IMR-90 (cell line): ENCODE results near the gene MYL2. TPM values are rescaled to one million over a fixed set of nuclear protein-coding genes. Genes with fewer than 3 reads are reported as not detected.

Experiments used
- ATAC-seq: fragments of 200-7000 bp; cut with Tn5 transposase; 2 replicates; pipeline ENCODE4 v1.9.1; 2020; ENCODE audit warnings: low read depth, mild to moderate bottlenecking, moderate library complexity
- BruUV-seq: library from RNA; stranded (reverse); fragments of 400-500 nt; replicated peaks from 2 replicates; lab custom pipeline; 2021; lab: Mats Ljungman, UMichigan
- CTCF ChIA-PET: fragments of 300-600 bp; formaldehyde crosslinking; extraction: SDS; loops from one replicate; lab custom pipeline; 2021; ENCODE audit warnings: antibody characterized with exemption; lab: Yijun Ruan, JAX
- POLR2A ChIA-PET: fragments of 300-600 bp; sonication (Branson Sonifier 250); formaldehyde crosslinking; loops from one replicate; lab custom pipeline; 2022; ENCODE audit warnings: antibody characterized with exemption; ENCODE audit not compliant: unreplicated experiment; lab: Charles Lee
- DNase-seq: peaks from one replicate; pipeline ENCODE4 v3.0.0; 2013
- H2AFZ ChIP-seq: replicated peaks from 2 replicates; pipeline ENCODE3; 2013; ENCODE audit warnings: low read length, mild to moderate bottlenecking; ENCODE audit not compliant: poor library complexity
- H2AK5ac ChIP-seq: 2 replicates; pipeline ENCODE4 v1.6.1; 2013; ENCODE audit warnings: low read depth, low read length, inconsistent platforms
- H2AK9ac ChIP-seq: replicated peaks from 2 replicates; pipeline ENCODE3; 2013; ENCODE audit warnings: mild to moderate bottlenecking, low read depth, low read length, moderate library complexity; ENCODE audit not compliant: poor library complexity
- H2BK120ac ChIP-seq: 2 replicates; pipeline ENCODE4 v1.6.1; 2013; ENCODE audit warnings: low read depth, low read length, inconsistent platforms
- H2BK15ac ChIP-seq: 3 replicates; pipeline ENCODE4 v1.6.1; 2013; ENCODE audit warnings: low read depth, low read length, inconsistent platforms
- H2BK20ac ChIP-seq: 2 replicates; pipeline ENCODE4 v1.6.1; 2013; ENCODE audit warnings: low read depth, mild to moderate bottlenecking, inconsistent platforms, low read length, moderate library complexity
- H2BK5ac ChIP-seq: 2 replicates; pipeline ENCODE4 v1.6.1; 2013; ENCODE audit warnings: mild to moderate bottlenecking, low read depth, low read length, inconsistent platforms; ENCODE audit not compliant: poor library complexity, severe bottlenecking
- H3K14ac ChIP-seq: replicated peaks from 2 replicates; pipeline ENCODE4 v1.6.1; 2013; ENCODE audit warnings: low read depth, low read length, inconsistent platforms
- H3K18ac ChIP-seq: 2 replicates; pipeline ENCODE4 v1.6.1; 2013; ENCODE audit warnings: low read depth, low read length, control low read depth
- H3K23ac ChIP-seq: 2 replicates; pipeline ENCODE4 v1.6.1; 2013; ENCODE audit warnings: low read depth, low read length, inconsistent platforms
- H3K27ac ChIP-seq: 2 replicates; pipeline ENCODE4 v1.5.1; 2013; ENCODE audit warnings: mild to moderate bottlenecking, control low read depth, low read length; ENCODE audit not compliant: insufficient read depth
- H3K27me3 ChIP-seq: 2 replicates; pipeline ENCODE4 v1.6.1; 2013; ENCODE audit warnings: low read length; ENCODE audit not compliant: control insufficient read depth, insufficient read depth
- H3K36me3 ChIP-seq: 2 replicates; pipeline ENCODE4 v1.6.1; 2013; ENCODE audit warnings: low read length, mixed read lengths; ENCODE audit not compliant: control insufficient read depth, insufficient read depth
- H3K4ac ChIP-seq: 2 replicates; pipeline ENCODE4 v1.6.1; 2013; ENCODE audit warnings: low read depth, low read length, inconsistent platforms
- H3K4me1 ChIP-seq: 2 replicates; pipeline ENCODE4 v1.6.1; 2013; ENCODE audit warnings: low read length, mixed read lengths; ENCODE audit not compliant: control insufficient read depth, insufficient read depth
- H3K4me2 ChIP-seq: 2 replicates; pipeline ENCODE4 v1.6.1; 2013; ENCODE audit warnings: low read depth, mild to moderate bottlenecking, control low read depth, low read length, moderate library complexity
- H3K4me3 ChIP-seq: 2 replicates; pipeline ENCODE4 v1.5.1; 2013; ENCODE audit warnings: low read depth, mild to moderate bottlenecking, control low read depth, low read length, moderate library complexity; ENCODE audit not compliant: insufficient read depth
- H3K56ac ChIP-seq: 2 replicates; pipeline ENCODE4 v1.6.1; 2013; ENCODE audit warnings: low read length, inconsistent platforms; ENCODE audit not compliant: insufficient read depth; ENCODE audit errors: extremely low read depth
- H3K79me1 ChIP-seq, 2 experiments: 2 replicates each; pipeline ENCODE4 v1.6.1; 2013; ENCODE audit warnings: low read length in 2 of 2, inconsistent platforms in 1 of 2, low read depth in 1 of 2
- H3K9ac ChIP-seq: 2 replicates; pipeline ENCODE4 v1.6.1; 2013; ENCODE audit warnings: low read depth, low read length, control low read depth
- H3K9me1 ChIP-seq: 2 replicates; pipeline ENCODE4 v1.6.1; 2013; ENCODE audit warnings: low read length, inconsistent platforms; ENCODE audit not compliant: insufficient read depth
- H3K9me3 ChIP-seq: 2 replicates; pipeline ENCODE4 v1.6.1; 2013; ENCODE audit warnings: low read length; ENCODE audit not compliant: control insufficient read depth, insufficient read depth
- H4K20me1 ChIP-seq: 2 replicates; pipeline ENCODE4 v1.6.1; 2013; ENCODE audit warnings: low read length, inconsistent platforms; ENCODE audit not compliant: insufficient read depth
- H4K5ac ChIP-seq: 2 replicates; pipeline ENCODE4 v1.6.1; 2013; ENCODE audit warnings: mild to moderate bottlenecking, low read depth, low read length, control low read depth
- H4K8ac ChIP-seq, 2 experiments: 2 replicates each; pipeline ENCODE4 v1.6.1; 2013; ENCODE audit warnings: low read depth in 2 of 2, low read length in 2 of 2, control low read depth in 1 of 2, inconsistent platforms in 1 of 2
- H4K91ac ChIP-seq: 2 replicates; pipeline ENCODE4 v1.6.1; 2013; ENCODE audit warnings: low read depth, low read length, inconsistent platforms; ENCODE audit not compliant: insufficient read depth
- BHLHE40 ChIP-seq: fragments of 150-350 bp; IDR thresholded peaks from 2 replicates; pipeline ENCODE4 v1.6.1; 2016; ENCODE audit warnings: mild to moderate bottlenecking, low read depth, low read length
- CEBPB ChIP-seq: IDR thresholded peaks from 2 replicates; pipeline ENCODE4 v1.6.1; 2012; ENCODE audit warnings: low read depth, low read length, improper control_type of control experiment
- CHD1 ChIP-seq: IDR thresholded peaks from 2 replicates; pipeline ENCODE4 v1.6.1; 2012; ENCODE audit warnings: low read depth, low read length, improper control_type of control experiment
- FOS ChIP-seq: fragments of 150-350 bp; IDR thresholded peaks from 2 replicates; pipeline ENCODE4 v1.6.1; 2016; ENCODE audit warnings: low read depth, low read length
- MAFK ChIP-seq: IDR thresholded peaks from 2 replicates; pipeline ENCODE4 v1.6.1; 2012; ENCODE audit warnings: low read depth, low read length, improper control_type of control experiment
- MAZ ChIP-seq: IDR thresholded peaks from 2 replicates; pipeline ENCODE4 v1.6.1; 2012; ENCODE audit warnings: low read depth, mild to moderate bottlenecking, low read length, improper control_type of control experiment, moderate library complexity, borderline replicate concordance
- MXI1 ChIP-seq: IDR thresholded peaks from 2 replicates; pipeline ENCODE4 v1.6.1; 2012; ENCODE audit warnings: low read depth, mild to moderate bottlenecking, low read length, moderate library complexity, borderline replicate concordance
- NFE2L2 ChIP-seq: fragments of 150-350 bp; IDR thresholded peaks from 2 replicates; pipeline ENCODE4 v1.6.1; 2016; ENCODE audit warnings: low read depth, mild to moderate bottlenecking, low read length
- POLR2A ChIP-seq: IDR thresholded peaks from 2 replicates; pipeline ENCODE4 v1.6.1; 2012; ENCODE audit warnings: mild to moderate bottlenecking, low read depth, low read length
- RAD21 ChIP-seq: IDR thresholded peaks from 2 replicates; pipeline ENCODE4 v1.6.1; 2012; ENCODE audit warnings: low read length, improper control_type of control experiment
- RCOR1 ChIP-seq: IDR thresholded peaks from 2 replicates; pipeline ENCODE4 v1.6.1; 2012; ENCODE audit warnings: mild to moderate bottlenecking, low read length, improper control_type of control experiment; ENCODE audit not compliant: insufficient replicate concordance
- RFX5 ChIP-seq: IDR thresholded peaks from 2 replicates; pipeline ENCODE4 v1.8.0; 2012; ENCODE audit warnings: low read depth, mild to moderate bottlenecking, low read length, moderate library complexity
- SMC3 ChIP-seq: fragments of 150-350 bp; IDR thresholded peaks from 2 replicates; pipeline ENCODE4 v1.6.1; 2016; ENCODE audit warnings: low read depth, mild to moderate bottlenecking, antibody characterized with exemption, low read length, moderate library complexity
- WGBS, 2 experiments: methylation state at CpG; one replicate each; pipeline versions ENCODE4 v1.1.5 to v1.1.7; 2013; ENCODE audit warnings: missing lambda C conversion rate in 2 of 2; ENCODE audit not compliant: insufficient read length in 1 of 2; ENCODE audit errors: extremely low coverage in 2 of 2; 5-methylcytosine and 5-hydroxymethylcytosine counted together
- dilution Hi-C: fragments of 300-500 bp; cut with HindIII; formaldehyde crosslinking; loops from one replicate; pipeline ENCODE4 v1.14.3; 2018; ENCODE audit warnings: low sequenced_read_pairs; ENCODE audit not compliant: unreplicated experiment
- in situ Hi-C: fragments of 300-500 bp; cut with MboI; formaldehyde crosslinking; loops from 3 replicates; pipeline ENCODE4 v1.14.3; 2019; ENCODE audit warnings: low sequenced_read_pairs, inconsistent platforms, mixed read lengths
- intact Hi-C: fragments of 100-400 bp; cut with micrococcal nuclease; formaldehyde crosslinking; loops from 2 replicates; pipeline ENCODE4 v1.10.0; 2022
- polyA plus RNA-seq, 3 experiments: library from polyadenylated mRNA; depleted of rRNA; stranded (reverse); fragments of >200 nt; gene quantifications; 2 replicates each; pipeline ENCODE4 v1.2.3, GENCODE V29; 2012; ENCODE audit warnings: low replicate concordance in 1 of 3
- total RNA-seq: library from RNA; depleted of rRNA; stranded (reverse); fragments of >200 nt; gene quantifications from 2 replicates; pipeline ENCODE4 v1.2.3, GENCODE V29; 2012
- TF ChIP-seq, protein P1 (sequence below): conservative IDR thresholded peaks from 2 replicates; pipeline ENCODE4 v1.5.1; 2012; ENCODE audit warnings: mild to moderate bottlenecking, low read depth, low read length, improper control_type of control experiment
- TF ChIP-seq, protein P2 (sequence below): fragments of 150-350 bp; IDR thresholded peaks from 2 replicates; pipeline ENCODE4 v1.6.1; 2016; ENCODE audit warnings: low read depth, mild to moderate bottlenecking, low read length, moderate library complexity, borderline replicate concordance
- TF ChIP-seq, protein P3 (sequence below): fragments of 150-350 bp; IDR thresholded peaks from 2 replicates; pipeline ENCODE4 v1.6.1; 2017; ENCODE audit warnings: mild to moderate bottlenecking, antibody characterized with exemption, low read length, low read depth

Gene MYL2
- total and polyA plus RNA-seq, 2 of the 4 experiments (the other 2 are of a cell fraction) = not detected

DNA sequence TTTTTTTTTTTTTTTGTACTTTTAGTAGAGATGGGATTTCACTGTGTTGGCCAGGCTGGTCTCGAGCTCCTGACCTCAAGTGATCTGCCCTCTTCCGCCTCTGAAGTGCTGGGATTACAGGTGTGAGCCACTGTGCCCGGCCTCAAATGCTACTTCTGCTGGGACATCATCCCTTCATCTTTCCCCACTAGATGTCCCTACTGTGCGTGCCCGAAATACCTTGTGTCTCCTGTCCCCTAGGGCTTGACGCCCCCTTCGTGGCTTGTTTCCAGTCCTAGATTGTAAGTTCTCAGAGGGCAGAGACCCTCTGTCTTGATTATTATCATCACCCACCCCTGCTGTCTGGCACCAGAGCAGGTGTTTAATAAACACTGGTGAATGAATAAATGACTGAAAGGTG, 58.6 kb downstream of the MYL2 start:
- Histone ChIP-seq H2AK9ac (no peak overlapping the region), H3K4me3 (no peak overlapping the region), H3K4me1 (no peaks in the 10 kb centered on the region), H3K56ac (no peak overlapping the region), H4K8ac (no peak overlapping the region), H3K18ac (no peak overlapping the region), H2AFZ (no peak overlapping the region), H3K79me1 (no peaks in the 10 kb centered on the region), H3K4ac (no peak overlapping the region), H3K23ac (no peak overlapping the region), H3K36me3 (no peaks in the 10 kb centered on the region), H4K91ac (no peak overlapping the region), H3K27me3 (no peaks in the 10 kb centered on the region), H3K4me2 (no peak overlapping the region), H3K14ac (no peak overlapping the region), H2BK5ac (no peak overlapping the region), H2BK120ac (no peak overlapping the region), H3K27ac (no peak overlapping the region), H3K9ac (no peak overlapping the region), H4K20me1 (no peaks in the 10 kb centered on the region), H4K5ac (no peak overlapping the region), H2BK15ac (no peak overlapping the region), H3K9me1 (no peaks in the 10 kb centered on the region), H3K9me3 (no peaks in the 10 kb centered on the region), H2BK20ac (no peak overlapping the region), H2AK5ac (no peak overlapping the region)
- ATAC-seq (no peak), DNase-seq (no peak)
- ChIA-PET CTCF (interaction anchor here (0.6 kb wide), 1 partner anchor 10 kb away, joined by 3 read pairs; no protein-coding TSS in a partner anchor), POLR2A (no interaction called here)
- BruUV-seq = no TSS peak
- TF ChIP-seq RAD21 (no peak), FOS (no peak), CEBPB (no peak), SMC3 (no peak), MAZ (no peak), RFX5 (no peak), BHLHE40 (no peak), NFE2L2 (no peak), MXI1 (no peak), RCOR1 (no peak), CHD1 (no peak), MAFK (no peak), POLR2A (no peak)
- TF ChIP-seq, protein P1, sequence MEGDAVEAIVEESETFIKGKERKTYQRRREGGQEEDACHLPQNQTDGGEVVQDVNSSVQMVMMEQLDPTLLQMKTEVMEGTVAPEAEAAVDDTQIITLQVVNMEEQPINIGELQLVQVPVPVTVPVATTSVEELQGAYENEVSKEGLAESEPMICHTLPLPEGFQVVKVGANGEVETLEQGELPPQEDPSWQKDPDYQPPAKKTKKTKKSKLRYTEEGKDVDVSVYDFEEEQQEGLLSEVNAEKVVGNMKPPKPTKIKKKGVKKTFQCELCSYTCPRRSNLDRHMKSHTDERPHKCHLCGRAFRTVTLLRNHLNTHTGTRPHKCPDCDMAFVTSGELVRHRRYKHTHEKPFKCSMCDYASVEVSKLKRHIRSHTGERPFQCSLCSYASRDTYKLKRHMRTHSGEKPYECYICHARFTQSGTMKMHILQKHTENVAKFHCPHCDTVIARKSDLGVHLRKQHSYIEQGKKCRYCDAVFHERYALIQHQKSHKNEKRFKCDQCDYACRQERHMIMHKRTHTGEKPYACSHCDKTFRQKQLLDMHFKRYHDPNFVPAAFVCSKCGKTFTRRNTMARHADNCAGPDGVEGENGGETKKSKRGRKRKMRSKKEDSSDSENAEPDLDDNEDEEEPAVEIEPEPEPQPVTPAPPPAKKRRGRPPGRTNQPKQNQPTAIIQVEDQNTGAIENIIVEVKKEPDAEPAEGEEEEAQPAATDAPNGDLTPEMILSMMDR = no peak
- TF ChIP-seq, protein P2, sequence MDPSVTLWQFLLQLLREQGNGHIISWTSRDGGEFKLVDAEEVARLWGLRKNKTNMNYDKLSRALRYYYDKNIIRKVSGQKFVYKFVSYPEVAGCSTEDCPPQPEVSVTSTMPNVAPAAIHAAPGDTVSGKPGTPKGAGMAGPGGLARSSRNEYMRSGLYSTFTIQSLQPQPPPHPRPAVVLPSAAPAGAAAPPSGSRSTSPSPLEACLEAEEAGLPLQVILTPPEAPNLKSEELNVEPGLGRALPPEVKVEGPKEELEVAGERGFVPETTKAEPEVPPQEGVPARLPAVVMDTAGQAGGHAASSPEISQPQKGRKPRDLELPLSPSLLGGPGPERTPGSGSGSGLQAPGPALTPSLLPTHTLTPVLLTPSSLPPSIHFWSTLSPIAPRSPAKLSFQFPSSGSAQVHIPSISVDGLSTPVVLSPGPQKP = no peak
- TF ChIP-seq, protein P3, sequence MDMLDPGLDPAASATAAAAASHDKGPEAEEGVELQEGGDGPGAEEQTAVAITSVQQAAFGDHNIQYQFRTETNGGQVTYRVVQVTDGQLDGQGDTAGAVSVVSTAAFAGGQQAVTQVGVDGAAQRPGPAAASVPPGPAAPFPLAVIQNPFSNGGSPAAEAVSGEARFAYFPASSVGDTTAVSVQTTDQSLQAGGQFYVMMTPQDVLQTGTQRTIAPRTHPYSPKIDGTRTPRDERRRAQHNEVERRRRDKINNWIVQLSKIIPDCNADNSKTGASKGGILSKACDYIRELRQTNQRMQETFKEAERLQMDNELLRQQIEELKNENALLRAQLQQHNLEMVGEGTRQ = no peak
- WGBS, 2 experiments = no CpG with 5 or more reads among the region's 7 CpGs
- in situ Hi-C loops = no loop called here
- dilution Hi-C loops = no loop called here
- intact Hi-C loops = no loop called here
